Loucy (cell line): ENCODE results near the gene EIPR1.

Experiments used
- H2AFZ ChIP-seq: fragments of 200-600 bp; sonication (generic); 2 replicates; pipeline ENCODE4 v1.6.0; 2016; ENCODE audit warnings: antibody characterized with exemption, mild to moderate bottlenecking, low read length, moderate library complexity
- H3F3A ChIP-seq: fragments of 200-600 bp; 2 replicates; pipeline ENCODE4 v1.6.0; 2016; ENCODE audit warnings: antibody characterized with exemption, low read depth, mild to moderate bottlenecking
- H3K27me3 ChIP-seq: fragments of 200-600 bp; sonication (generic); 2 replicates; pipeline ENCODE4 v1.6.1; 2014; ENCODE audit warnings: low read length, mild to moderate bottlenecking; ENCODE audit not compliant: insufficient read depth, poor library complexity, severe bottlenecking
- H3K36me3 ChIP-seq: fragments of 200-600 bp; sonication (generic); 2 replicates; pipeline ENCODE4 v1.6.1; 2016; ENCODE audit warnings: low read length; ENCODE audit not compliant: insufficient read depth
- H3K4me1 ChIP-seq: fragments of 200-600 bp; sonication (generic); 2 replicates; pipeline ENCODE4 v1.5.1; 2014; ENCODE audit warnings: low read length, mild to moderate bottlenecking; ENCODE audit not compliant: insufficient read depth, poor library complexity, severe bottlenecking
- H3K4me2 ChIP-seq: fragments of 200-600 bp; sonication (generic); 2 replicates; pipeline ENCODE4 v1.6.0; 2014; ENCODE audit warnings: antibody characterized with exemption, low read length, low read depth, mild to moderate bottlenecking; ENCODE audit not compliant: poor library complexity, severe bottlenecking
- H3K4me3 ChIP-seq: fragments of 200-600 bp; sonication (generic); 2 replicates; pipeline ENCODE4 v1.5.1; 2014; ENCODE audit warnings: low read length, mild to moderate bottlenecking, mixed read lengths; ENCODE audit not compliant: poor library complexity, severe bottlenecking
- H3K79me2 ChIP-seq: fragments of 200-600 bp; sonication (generic); 2 replicates; pipeline ENCODE4 v1.6.1; 2014; ENCODE audit warnings: low read length; ENCODE audit not compliant: insufficient read depth
- H3K9ac ChIP-seq: fragments of 200-600 bp; sonication (generic); 2 replicates; pipeline ENCODE4 v1.6.0; 2014; ENCODE audit warnings: mild to moderate bottlenecking, low read depth, low read length, moderate library complexity; ENCODE audit not compliant: poor library complexity, severe bottlenecking
- H3K9me2 ChIP-seq: fragments of 200-600 bp; sonication (generic); replicated peaks from 2 replicates; pipeline ENCODE4 v1.6.1; 2016; ENCODE audit warnings: low read depth, low read length, mixed read lengths
- H3K9me3 ChIP-seq: fragments of 200-600 bp; sonication (generic); 2 replicates; pipeline ENCODE4 v1.6.1; 2014; ENCODE audit warnings: mild to moderate bottlenecking, antibody characterized with exemption, low read length, low read depth; ENCODE audit not compliant: insufficient read depth
- H4K20me1 ChIP-seq: fragments of 200-600 bp; sonication (generic); 2 replicates; pipeline ENCODE4 v1.6.0; 2014; ENCODE audit warnings: antibody characterized with exemption, low read length, mild to moderate bottlenecking; ENCODE audit not compliant: insufficient read depth, poor library complexity, severe bottlenecking
- EZH2phosphoT487 ChIP-seq: fragments of 200-600 bp; IDR thresholded peaks from 2 replicates; pipeline ENCODE4 v1.6.1; 2018; ENCODE audit warnings: antibody characterized with exemption, mild to moderate bottlenecking, moderate library complexity, borderline replicate concordance
- TF ChIP-seq, protein P1 (sequence below): fragments of 200-600 bp; sonication (generic); conservative IDR thresholded peaks from 2 replicates; pipeline ENCODE4 v1.5.1; 2014; ENCODE audit warnings: mild to moderate bottlenecking, antibody characterized with exemption, low read length

Gene EIPR1

DNA sequence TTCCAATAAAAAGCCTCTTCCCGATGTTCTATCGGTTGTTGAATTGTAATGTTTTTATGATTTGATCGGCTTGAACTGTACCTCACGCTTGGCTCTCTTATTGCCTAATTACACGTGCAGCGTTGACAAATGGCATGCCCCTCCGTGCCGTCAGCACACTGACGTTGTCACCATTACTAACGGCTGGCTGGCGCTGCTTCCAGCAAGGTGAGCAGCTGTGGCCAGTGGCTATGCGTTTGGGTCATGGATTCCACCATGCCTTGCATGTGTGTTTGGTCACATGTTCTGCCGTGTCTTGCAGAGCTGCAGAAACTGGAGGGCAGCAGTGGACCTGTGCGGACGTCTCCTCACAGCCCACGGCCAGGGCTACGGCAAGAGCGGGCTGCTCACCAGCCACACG lies 44.0 kb upstream of the EIPR1 start:
- Histone ChIP-seq H3F3A (no peaks in the 10 kb centered on the region), H3K27me3 (no peaks in the 10 kb centered on the region), H3K9me2 (no peaks in the 10 kb centered on the region), H3K79me2 (no peaks in the 10 kb centered on the region), H2AFZ (no peak overlapping the region), H4K20me1 (no peaks in the 10 kb centered on the region), H3K36me3 (peaks cover 56% of the 10 kb centered on the region; the same call in 1 of the 2 replicates), H3K4me2 (no peak overlapping the region), H3K4me1 (no peaks in the 10 kb centered on the region), H3K4me3 (no peak overlapping the region), H3K9ac (no peak overlapping the region), H3K9me3 (no peaks in the 10 kb centered on the region)
- TF ChIP-seq, protein P1, sequence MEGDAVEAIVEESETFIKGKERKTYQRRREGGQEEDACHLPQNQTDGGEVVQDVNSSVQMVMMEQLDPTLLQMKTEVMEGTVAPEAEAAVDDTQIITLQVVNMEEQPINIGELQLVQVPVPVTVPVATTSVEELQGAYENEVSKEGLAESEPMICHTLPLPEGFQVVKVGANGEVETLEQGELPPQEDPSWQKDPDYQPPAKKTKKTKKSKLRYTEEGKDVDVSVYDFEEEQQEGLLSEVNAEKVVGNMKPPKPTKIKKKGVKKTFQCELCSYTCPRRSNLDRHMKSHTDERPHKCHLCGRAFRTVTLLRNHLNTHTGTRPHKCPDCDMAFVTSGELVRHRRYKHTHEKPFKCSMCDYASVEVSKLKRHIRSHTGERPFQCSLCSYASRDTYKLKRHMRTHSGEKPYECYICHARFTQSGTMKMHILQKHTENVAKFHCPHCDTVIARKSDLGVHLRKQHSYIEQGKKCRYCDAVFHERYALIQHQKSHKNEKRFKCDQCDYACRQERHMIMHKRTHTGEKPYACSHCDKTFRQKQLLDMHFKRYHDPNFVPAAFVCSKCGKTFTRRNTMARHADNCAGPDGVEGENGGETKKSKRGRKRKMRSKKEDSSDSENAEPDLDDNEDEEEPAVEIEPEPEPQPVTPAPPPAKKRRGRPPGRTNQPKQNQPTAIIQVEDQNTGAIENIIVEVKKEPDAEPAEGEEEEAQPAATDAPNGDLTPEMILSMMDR, result no peak
- no peak for TF ChIP-seq EZH2phosphoT487

DNA sequence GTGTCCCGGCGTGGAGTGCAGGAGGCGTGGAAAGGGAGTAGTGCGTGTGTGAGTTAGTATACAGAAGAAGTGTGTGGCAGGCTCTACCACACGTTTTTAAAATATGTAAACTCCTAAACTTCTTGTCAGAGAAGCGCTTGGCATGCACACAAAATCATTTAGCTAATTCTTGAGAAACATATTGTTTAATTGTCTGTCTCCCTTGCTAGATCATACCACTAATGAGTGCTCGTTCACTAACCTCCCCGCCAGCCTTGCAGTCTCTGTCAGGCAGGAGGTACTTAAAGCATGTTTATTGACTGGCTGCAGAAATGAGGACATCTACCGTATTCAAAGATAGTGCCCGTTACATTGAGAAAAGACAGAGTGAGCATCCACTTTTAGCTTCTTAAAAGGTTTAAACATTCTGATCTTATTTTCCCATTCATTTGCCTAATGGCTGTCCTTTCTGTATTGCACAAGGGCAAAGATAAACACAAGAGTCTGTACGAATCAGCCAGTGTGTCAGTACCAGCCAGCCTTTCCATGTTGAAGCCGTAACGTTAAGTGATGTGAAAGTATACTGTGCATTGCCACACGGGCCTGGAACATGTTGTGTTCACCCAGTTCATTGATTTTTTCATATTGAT lies 43.3 kb upstream of the EIPR1 start:
- Histone ChIP-seq H3K9me2 (no peaks in the 10 kb centered on the region), H3K79me2 (no peaks in the 10 kb centered on the region), H3K36me3 (peaks cover 51% of the 10 kb centered on the region; the same call in 1 of the 2 replicates), H3K4me1 (no peaks in the 10 kb centered on the region), H3K9ac (no peak overlapping the region), H2AFZ (no peak overlapping the region), H3K4me2 (no peak overlapping the region), H3K27me3 (no peaks in the 10 kb centered on the region), H3K9me3 (no peaks in the 10 kb centered on the region), H3K4me3 (no peak overlapping the region), H4K20me1 (no peaks in the 10 kb centered on the region), H3F3A (no peaks in the 10 kb centered on the region)
- TF ChIP-seq, protein P1, result no peak
- TF ChIP-seq EZH2phosphoT487, result no peak

DNA sequence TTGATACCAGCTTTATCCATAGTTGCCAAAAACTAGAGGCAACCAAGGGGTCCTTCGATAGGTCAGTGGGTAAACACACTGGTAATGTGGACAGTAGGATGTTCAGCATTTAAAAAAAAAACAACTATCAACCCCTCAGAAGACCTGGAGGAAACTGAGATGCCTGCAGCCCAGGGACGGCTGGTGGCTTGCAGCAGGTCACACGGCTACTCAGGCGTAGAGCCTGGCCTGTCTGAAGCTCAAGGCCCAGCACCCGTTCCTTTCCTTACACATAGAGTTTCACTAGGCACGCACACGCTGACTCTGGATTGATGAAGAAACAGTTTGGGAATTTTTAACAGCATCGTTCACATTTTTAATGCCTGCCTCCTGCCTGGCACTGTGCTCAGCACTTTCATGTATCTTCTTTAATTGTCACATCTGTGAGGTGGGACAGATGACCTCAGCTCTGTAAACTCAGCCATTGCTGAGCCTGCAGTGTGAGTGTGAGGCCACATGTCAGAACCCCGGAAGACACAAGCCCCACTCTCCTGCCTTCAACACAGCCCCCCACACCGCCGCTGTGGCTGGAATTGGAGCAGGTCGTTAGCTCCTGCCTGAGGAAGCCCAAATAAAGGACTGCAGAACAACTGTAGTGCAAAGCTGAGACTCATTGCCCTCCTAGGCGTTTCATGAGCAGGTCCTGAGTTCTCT lies 42.6 kb upstream of the EIPR1 start:
- peaks cover 49% of the 10 kb centered on the region; the same call in 1 of the 2 replicates for H3K36me3 ChIP-seq
- H2AFZ ChIP-seq, result no peak overlapping the region
- no peaks in the 10 kb centered on the region for H3K9me3 ChIP-seq
- no peak overlapping the region for H3K9ac ChIP-seq
- H3K4me1 ChIP-seq, result no peaks in the 10 kb centered on the region
- H3K9me2 ChIP-seq, result no peaks in the 10 kb centered on the region
- TF ChIP-seq EZH2phosphoT487, result no peak
- TF ChIP-seq, protein P1, result no peak
- H3K27me3 ChIP-seq, result no peaks in the 10 kb centered on the region
- H4K20me1 ChIP-seq, result no peaks in the 10 kb centered on the region
- H3K79me2 ChIP-seq, result no peaks in the 10 kb centered on the region
- H3F3A ChIP-seq, result no peaks in the 10 kb centered on the region
- H3K4me2 ChIP-seq, result no peak overlapping the region
- H3K4me3 ChIP-seq, result no peak overlapping the region
